ENCODE measurements around the gene FBXL17. TPM values are rescaled to one million over a fixed set of nuclear protein-coding genes. Genes with fewer than 3 reads are reported as not detected.

Gene FBXL17
- total and polyA plus RNA-seq, 2 of the 13 experiments (the other 11 are each of a cell fraction or from before 2014, with no cell fraction given), result 3.0 to 7.9 TPM

DNA sequence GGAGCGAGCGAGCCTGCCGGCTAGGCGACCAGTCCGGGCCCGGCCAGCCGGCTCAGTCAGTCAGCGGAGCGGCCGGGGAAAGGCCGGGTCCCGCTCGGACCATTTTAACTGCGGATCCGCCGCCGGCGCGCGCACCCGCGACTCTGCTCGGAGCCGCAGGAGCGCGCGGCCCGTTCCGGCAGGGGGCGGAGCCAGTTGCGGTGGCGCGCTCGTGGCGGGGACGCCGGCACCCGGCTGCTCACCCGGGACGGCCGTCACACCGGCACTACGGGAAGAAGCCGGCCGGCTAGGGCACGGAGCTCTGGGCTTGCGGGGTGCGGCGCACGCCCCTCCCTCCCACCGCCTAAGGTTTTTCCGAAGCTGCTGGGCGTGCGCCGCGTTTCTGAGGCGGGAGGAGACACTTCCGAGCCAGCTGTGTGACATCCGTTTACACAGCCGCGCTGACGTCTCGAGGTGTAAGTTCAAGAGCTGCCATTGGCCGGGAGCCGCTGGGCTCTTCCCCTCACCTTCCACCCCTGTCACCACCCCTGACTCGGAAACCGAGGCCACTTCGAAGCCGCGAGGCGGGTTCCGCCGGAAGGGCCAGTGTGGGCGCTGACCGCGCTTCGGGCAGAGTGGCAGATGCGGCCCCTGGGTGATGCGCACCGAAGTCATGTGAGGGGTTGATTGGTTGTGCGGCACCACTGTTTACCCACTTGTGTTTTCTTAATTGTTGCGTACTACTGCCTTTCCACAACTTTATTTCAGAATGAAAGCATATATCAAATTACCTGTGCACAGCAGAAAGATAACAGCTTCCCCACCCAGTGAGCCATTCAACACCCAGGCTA is at the start of gene FBXL17 (continued):
- TF ChIP-seq, protein P1, sequence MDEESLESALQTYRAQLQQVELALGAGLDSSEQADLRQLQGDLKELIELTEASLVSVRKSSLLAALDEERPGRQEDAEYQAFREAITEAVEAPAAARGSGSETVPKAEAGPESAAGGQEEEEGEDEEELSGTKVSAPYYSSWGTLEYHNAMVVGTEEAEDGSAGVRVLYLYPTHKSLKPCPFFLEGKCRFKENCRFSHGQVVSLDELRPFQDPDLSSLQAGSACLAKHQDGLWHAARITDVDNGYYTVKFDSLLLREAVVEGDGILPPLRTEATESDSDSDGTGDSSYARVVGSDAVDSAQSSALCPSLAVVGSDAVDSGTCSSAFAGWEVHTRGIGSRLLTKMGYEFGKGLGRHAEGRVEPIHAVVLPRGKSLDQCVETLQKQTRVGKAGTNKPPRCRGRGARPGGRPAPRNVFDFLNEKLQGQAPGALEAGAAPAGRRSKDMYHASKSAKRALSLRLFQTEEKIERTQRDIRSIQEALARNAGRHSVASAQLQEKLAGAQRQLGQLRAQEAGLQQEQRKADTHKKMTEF (CRISPR knock-in tag; IDR thresholded peaks at IDR 0.05), result no peak; the same call in none of the 2 replicates
- TF ChIP-seq ZNF484 (CRISPR knock-in tag; IDR thresholded peaks at IDR 0.05; ENCODE audit: borderline replicate concordance, low read depth) (0 out of 2 replicates have a peak, but pooled peaks have one; percentile 33), ZFP36L1 (CRISPR knock-in tag; IDR thresholded peaks at IDR 0.05) (peak; percentile 94), SIN3B (IDR thresholded peaks at IDR 0.05; ENCODE audit: low read length) (no peak), HNRNPUL1 (IDR thresholded peaks at IDR 0.05; ENCODE audit: low read depth, low read length) (no peak), JDP2 (CRISPR knock-in tag; IDR thresholded peaks at IDR 0.05; ENCODE audit: borderline replicate concordance) (no peak; the same call in 1 of the 2 replicates), NFRKB (IDR thresholded peaks at IDR 0.05) (no peak), ZNF839 (CRISPR knock-in tag; IDR thresholded peaks at IDR 0.05; ENCODE audit: borderline replicate concordance) (no peak), CHCHD3 (CRISPR knock-in tag; IDR thresholded peaks at IDR 0.05) (no peak), ZNF234 (CRISPR knock-in tag; conservative IDR thresholded peaks at IDR 0.05) (peak; percentile 35; the same call in 1 of the 2 replicates), ZNF558 (CRISPR knock-in tag; IDR thresholded peaks at IDR 0.05; ENCODE audit: borderline replicate concordance) (peak; percentile 89; the same call in 1 of the 2 replicates), MTA3 (CRISPR knock-in tag; IDR thresholded peaks at IDR 0.05) (no peak), HOXA9 (CRISPR knock-in tag; IDR thresholded peaks at IDR 0.05; ENCODE audit: borderline replicate concordance) (peak; percentile 71; the same call in 1 of the 2 replicates), JUN (CRISPR knock-in tag; IDR thresholded peaks at IDR 0.05) (no peak), ZKSCAN1 (IDR thresholded peaks at IDR 0.05; ENCODE audit: low read length) (no peak), RAD21 (CRISPR knock-in tag; IDR thresholded peaks at IDR 0.05) (peak; percentile 51; the same call in 1 of the 2 replicates), EZH2 (conservative IDR thresholded peaks at IDR 0.05; ENCODE audit: low read depth, low read length) (no peak), NCOR1 (IDR thresholded peaks at IDR 0.05; ENCODE audit: borderline replicate concordance, low read length) (no peak), SOX5 (CRISPR knock-in tag; IDR thresholded peaks at IDR 0.05; ENCODE audit: borderline replicate concordance) (peak; percentile 48; the same call in 1 of the 2 replicates), SOX13 (IDR thresholded peaks at IDR 0.05) (no peak), SOX13 (CRISPR knock-in tag; conservative IDR thresholded peaks at IDR 0.05 in 1 of 2, IDR thresholded peaks at IDR 0.05 in 1 of 2) (peak in 1 of 2 experiments; percentile 55; a peak in 2 of 4 replicates), HDAC1 (CRISPR knock-in tag; IDR thresholded peaks at IDR 0.05) (peak; percentile 79), HMG20B (CRISPR knock-in tag; conservative IDR thresholded peaks at IDR 0.05) (peak; percentile 78), U2AF1 (optimal IDR thresholded peaks at IDR 0.05; ENCODE audit: low read depth, low read length) (peak; percentile 47), AHR (CRISPR knock-in tag; IDR thresholded peaks at IDR 0.05) (0 out of 2 replicates have a peak, but pooled peaks have one; percentile 3)
- TF ChIP-seq, protein P2, sequence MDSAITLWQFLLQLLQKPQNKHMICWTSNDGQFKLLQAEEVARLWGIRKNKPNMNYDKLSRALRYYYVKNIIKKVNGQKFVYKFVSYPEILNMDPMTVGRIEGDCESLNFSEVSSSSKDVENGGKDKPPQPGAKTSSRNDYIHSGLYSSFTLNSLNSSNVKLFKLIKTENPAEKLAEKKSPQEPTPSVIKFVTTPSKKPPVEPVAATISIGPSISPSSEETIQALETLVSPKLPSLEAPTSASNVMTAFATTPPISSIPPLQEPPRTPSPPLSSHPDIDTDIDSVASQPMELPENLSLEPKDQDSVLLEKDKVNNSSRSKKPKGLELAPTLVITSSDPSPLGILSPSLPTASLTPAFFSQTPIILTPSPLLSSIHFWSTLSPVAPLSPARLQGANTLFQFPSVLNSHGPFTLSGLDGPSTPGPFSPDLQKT (CRISPR knock-in tag; IDR thresholded peaks at IDR 0.05; ENCODE audit: borderline replicate concordance), result peak; percentile 69; the same call in 1 of the 2 replicates
- TF ChIP-seq, protein P3, sequence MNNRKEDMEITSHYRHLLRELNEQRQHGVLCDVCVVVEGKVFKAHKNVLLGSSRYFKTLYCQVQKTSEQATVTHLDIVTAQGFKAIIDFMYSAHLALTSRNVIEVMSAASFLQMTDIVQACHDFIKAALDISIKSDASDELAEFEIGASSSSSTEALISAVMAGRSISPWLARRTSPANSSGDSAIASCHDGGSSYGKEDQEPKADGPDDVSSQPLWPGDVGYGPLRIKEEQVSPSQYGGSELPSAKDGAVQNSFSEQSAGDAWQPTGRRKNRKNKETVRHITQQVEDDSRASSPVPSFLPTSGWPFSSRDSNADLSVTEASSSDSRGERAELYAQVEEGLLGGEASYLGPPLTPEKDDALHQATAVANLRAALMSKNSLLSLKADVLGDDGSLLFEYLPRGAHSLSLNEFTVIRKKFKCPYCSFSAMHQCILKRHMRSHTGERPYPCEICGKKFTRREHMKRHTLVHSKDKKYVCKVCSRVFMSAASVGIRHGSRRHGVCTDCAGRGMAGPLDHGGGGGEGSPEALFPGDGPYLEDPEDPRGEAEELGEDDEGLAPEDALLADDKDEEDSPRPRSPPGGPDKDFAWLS (CRISPR knock-in tag; IDR thresholded peaks at IDR 0.05; ENCODE audit: borderline replicate concordance), result no peak
